RWPE1 (cell line): ENCODE data around the gene KRTAP4-1.

Experiments
- CTCF ChIA-PET: fragments of 350-600 bp; sonication (Branson Sonifier 250); formaldehyde crosslinking; extraction: SDS; loops from one replicate; lab custom pipeline; 2021; lab: Yijun Ruan, JAX
- POLR2A ChIA-PET: fragments of 400-600 bp; formaldehyde crosslinking; extraction: SDS; loops from one replicate; lab custom pipeline; 2020; ENCODE audit warnings: antibody characterized with exemption; ENCODE audit not compliant: low non-redundant PET; lab: Yijun Ruan, JAX
- DNase-seq: peaks from one replicate; pipeline ENCODE4 v3.0.0; 2012; ENCODE audit warnings: low spot score
- H3K27ac ChIP-seq: fragments of 450-650 bp; 2 replicates; pipeline ENCODE4 v1.5.1; 2017
- CTCF ChIP-seq: fragments of 450-650 bp; conservative IDR thresholded peaks from 2 replicates; pipeline ENCODE4 v1.5.1; 2017; ENCODE audit warnings: low read depth, mild to moderate bottlenecking

KRTAP4-1 gene

DNA sequence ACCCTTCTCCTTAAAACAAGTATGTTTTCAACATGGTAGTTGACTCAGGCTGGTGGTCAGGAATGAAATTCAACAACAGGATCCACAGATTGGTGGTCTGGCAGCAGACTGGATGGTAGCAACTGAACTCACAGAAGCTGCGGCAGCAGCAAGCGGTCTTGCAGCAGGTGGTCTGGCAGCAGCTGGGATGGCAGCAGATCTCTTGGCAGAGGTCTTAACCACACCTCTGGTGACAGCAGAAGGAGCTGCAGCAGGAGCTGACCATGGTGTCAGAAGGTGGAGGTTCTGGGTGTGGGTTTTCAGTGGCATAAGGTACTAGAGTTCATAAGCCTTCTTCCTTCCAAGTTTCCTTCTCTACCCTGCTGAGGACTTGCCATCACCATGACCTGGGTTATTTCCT lies 2.2 kb upstream of the KRTAP4-1 start:
- H3K27ac ChIP-seq, result no peak overlapping the region
- TF ChIP-seq CTCF, result no peak
- POLR2A ChIA-PET, result no interaction called here
- no peak for DNase-seq
- CTCF ChIA-PET, result no interaction called here

DNA sequence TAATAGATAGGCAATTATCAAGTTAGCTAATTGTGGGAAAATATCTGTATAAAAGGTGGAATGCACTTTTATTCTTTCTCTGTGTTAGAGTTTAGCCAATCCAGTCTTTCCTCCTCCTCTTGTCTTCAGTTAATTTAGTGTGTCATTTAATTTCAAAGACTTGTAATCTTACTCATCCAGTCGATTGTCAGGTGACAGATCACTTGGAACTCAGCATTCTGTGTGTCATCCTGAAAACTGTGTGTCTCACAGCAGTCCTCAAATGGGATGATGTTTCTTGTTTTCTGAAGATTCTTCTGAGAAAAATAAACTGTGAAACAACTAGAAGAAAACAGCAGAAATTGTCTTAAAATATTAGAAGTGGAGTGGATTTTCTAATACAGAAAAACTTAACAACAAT lies 290 bp upstream of the KRTAP4-1 start:
- POLR2A ChIA-PET, result no interaction called here
- TF ChIP-seq CTCF, result no peak
- DNase-seq, result no peak
- H3K27ac ChIP-seq, result no peak overlapping the region
- CTCF ChIA-PET, result interaction anchor here (0.6 to 1.0 kb wide), 2 partner anchors 11 to 175 kb away, joined by 3 read pairs; no protein-coding TSS in a partner anchor

GRCh38 chr17:41178843-41179616 lies 5.7 kb downstream of the KRTAP4-1 start:
- DNase-seq, result no peak
- CTCF ChIA-PET, result no interaction called here
- no peak overlapping the region for H3K27ac ChIP-seq
- TF ChIP-seq CTCF, result no peak
- POLR2A ChIA-PET, result no interaction called here

GRCh38 chr17:41178341-41178740 lies 6.4 kb downstream of the KRTAP4-1 start:
- ChIA-PET CTCF (no interaction called here), POLR2A (no interaction called here)
- TF ChIP-seq CTCF, result no peak
- no peak overlapping the region for H3K27ac ChIP-seq
- DNase-seq, result no peak

- DNase-seq, result no peak
- POLR2A ChIA-PET, result no interaction called here
- CTCF ChIA-PET, result no interaction called here
- TF ChIP-seq CTCF, result no peak
- no peak within 1 kb of the TSS for H3K27ac ChIP-seq
These were observed 6.9 kb downstream of the KRTAP4-1 start, which contains the start of gene KRTAP4-2 for GRCh38 chr17:41177727-41178271. KRTAP4-2 (minus strand) TSS chr17:41178221; CDS start chr17:41178164, 57 bp downstream.

DNA sequence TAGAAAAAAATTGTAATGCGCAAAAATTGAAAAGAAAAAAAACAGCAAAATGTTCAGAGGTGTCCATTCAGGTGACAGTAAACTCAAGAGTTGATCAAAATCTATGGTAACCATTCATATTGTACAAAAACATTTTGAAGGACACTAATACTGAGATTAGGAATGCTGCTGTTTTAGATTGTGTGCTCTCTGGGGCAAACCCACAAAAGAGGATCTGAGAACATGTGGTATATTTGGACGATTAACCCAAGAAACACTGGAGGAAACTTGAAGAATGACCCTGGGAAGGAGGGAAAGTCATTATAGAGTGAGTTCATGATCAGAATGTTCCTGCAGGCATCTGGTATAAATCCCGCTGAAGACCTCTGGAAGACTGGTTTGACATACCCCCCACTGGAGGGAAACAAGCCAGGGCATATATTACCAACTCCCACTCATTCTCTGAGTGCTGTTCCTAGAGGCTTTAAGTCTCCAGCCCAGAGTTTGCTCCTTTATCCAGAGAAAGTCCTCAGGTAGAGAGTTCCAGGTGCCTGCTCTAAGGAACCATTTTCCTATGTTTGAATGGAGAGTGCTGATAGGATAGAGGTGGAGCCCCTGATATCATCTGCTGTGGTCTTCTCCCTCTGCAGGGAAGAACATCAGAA lies 7.8 kb downstream of the KRTAP4-1 start:
- H3K27ac ChIP-seq, result no peak overlapping the region
- ChIA-PET POLR2A (no interaction called here), CTCF (no interaction called here)
- TF ChIP-seq CTCF, result no peak
- DNase-seq, result no peak
